HG02981 (cell line): Measurements from ENCODE around the gene SYT6.

ENCODE experiments used
- ATAC-seq: cut with Tn5 transposase; IDR thresholded peaks from one replicate; pipeline ENCODE4 v1.9.1; 2021; ENCODE audit warnings: mild to moderate bottlenecking, moderate library complexity; ENCODE audit not compliant: unreplicated experiment

The SYT6 gene

DNA sequence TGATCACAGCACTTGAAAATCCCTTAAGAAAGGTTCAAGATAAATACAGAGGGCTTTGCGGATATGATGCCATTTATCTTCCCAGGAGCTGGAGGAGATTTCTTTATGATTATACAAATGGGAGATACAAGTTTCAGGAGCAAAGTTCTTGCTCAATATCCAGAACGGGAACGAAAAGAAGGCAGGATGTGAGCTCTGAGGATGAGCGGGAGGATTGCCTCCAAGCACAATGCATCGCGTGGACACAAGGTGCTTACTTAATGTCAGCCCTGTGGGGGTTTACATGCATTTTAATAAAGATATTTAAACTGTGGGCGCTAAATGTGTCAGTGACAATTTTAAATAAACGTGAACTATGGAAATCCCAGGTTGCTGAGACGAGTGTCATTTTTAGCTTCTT lies 59.0 kb downstream of the SYT6 start:
- no peak for ATAC-seq

DNA sequence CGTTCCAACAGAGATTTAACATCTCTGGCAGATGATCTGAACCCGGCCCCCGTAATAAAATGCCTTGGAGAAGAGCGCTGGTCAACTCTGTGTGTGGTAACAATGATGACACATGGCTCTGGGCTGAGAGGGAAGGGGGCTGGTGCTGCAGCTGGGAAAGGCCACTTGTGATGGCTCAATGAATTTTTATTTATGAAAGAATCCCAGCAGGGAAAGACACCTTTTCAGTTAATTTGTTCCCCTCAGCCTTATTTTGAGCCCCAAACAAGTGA lies 59.4 kb downstream of the SYT6 start:
- no peak for ATAC-seq

DNA sequence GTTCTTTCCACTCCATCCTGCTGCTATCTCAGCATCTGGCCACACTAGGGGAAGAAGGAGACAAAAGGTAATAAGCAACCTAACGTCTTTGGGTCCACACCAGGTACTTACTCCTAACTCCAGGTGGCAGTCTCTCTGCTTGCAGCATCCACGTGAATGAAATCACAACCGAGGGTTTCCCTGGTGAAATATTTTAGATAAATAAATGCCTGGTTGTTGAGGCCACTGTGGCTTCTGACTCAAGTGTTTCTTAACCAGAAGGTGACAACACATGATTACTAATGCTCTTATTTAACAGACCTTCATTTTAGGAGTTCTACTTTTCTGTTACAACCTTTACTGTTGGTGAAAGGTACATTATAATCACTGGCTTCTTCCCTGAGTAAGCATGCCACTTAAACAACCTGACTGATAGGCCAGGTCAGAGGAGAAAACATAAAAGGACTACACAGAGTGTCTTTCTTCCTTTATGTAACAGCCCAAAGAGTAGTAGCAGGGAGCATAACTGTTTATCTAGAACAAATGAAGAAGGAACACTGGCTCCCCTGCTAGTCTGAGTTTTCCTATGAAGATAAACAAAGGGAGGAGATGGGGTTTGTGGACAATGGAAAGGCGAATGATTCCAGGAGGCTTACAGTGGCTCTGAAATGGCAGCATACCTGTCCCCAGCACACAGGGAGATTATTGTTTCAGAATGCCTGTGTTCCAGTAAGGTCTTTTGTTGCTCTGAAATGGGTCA lies 59.9 kb downstream of the SYT6 start:
- ATAC-seq = no peak

DNA sequence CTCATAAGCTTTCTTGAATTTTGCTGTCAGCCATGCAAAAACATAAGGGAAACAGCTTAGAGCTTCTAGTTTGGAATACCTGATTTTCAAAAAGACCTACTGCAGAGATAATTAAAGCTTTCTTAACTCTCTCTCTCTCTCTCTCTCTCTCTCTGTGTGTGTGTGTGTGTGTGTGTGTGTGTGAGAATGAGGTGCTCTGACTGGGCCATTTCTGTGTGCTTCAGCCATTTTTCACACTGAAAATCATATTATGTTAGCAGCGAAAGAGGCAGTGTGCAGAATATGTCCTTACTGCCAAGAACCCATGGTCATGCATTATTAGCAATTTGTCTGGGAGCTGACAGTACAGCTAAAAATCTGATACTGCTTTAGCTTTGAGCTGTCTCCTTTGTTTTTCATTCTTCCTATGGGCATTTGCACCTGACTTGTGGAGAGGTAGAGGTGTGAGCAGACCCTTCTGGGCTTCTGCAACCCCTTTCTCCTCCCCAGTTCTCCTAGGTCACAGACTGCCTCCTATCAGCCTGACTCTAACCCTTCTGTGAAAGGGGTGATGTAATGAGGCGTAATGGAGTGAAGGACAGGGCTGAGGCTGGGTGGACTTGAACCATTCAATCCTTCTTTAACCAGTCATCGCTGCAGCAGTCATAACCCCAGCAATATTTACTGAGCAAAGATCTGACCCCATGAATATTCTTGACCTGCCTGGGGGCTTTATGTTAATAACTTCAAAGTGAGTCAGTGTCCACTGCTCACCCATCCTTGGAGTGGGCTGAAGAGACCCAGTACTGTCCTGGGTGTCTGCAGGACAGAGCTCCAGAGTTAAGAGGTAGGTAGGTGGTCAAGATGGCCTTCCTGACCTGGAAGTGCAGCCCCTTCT lies 61.2 kb downstream of the SYT6 start:
- ATAC-seq = no peak

DNA sequence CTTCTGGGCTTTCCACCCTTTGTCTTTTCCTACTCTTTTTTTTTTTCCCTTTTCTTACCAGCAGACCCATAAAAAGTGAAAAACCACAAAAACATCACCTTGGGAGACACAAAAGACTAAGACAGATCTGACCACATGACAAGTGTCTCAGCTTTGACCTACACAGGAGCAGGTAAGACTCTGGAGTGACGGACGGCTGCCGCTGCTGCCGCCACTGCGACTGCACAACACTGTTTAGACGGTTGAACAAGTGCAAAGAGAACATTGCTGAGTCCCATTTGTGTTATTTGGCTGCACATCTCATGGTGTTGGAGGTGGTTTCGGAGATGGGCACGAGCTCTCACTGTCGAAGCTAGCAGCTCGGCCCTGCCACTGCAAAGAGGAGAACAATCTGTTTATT lies 62.0 kb downstream of the SYT6 start:
- ATAC-seq = no peak

DNA sequence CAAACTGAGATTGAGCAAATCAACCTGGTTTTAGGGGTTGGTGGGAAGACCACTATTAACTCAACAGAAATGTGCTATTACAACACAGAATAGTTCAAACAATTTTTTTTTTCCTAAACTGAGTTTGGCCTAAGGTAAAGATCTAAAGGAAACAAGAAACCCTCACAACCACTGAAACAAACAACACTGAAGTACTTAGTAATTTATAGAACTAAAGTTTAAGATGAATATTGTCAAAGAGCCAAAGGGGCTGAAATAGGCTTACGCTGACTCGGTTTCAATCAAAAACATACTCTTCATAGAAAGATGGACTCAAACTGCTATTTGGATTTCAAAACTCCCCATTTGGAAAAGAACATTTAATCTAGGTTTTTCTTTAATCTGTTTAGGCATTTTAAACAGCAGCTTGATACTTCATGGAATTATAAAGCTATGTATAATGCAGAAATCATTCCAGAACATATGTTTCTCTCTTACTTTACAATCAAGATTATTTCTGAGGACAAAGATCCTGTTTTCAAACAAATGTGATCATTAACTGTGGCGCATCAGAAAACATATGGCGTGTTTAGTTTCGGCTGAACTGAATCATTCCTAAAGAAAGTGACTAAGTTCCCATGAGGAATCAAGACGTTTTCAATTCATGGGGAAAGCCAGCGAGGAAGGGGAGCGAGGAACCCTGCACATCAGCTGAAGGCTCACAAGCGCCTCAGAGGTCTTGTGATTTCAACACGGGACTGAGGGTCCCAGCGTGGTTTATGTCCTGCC lies 62.7 kb downstream of the SYT6 start:
- ATAC-seq = no peak

DNA sequence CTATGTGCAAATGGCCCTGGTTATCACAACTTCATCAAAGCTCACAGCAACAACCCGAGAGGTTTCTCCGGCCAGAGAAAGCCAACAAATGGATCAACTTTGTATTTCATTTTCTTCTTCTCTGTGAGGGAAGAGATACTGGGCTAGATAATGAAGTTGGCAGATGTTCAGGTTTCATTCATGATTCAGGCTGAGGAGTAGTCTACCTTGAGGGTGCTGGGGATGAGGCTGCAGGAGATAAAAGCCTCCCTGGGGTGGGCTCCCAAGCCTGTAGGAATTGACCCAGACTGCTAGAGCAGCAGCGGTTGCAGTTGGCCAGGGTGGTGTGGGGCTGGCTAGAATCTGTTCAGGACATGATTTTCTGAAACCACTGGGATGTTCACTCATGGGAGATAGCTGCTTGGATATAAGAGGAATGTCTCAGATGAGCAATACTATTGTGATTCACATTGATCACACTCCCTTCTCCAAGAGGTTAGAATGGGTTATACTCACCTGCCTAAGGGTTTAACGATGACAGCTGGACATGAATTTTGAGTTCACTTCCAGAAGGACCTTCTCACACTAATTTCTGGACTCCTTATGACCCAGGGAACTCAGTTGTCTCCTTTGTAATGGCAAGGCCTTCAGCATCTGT lies 64.0 kb downstream of the SYT6 start:
- no peak for ATAC-seq

DNA sequence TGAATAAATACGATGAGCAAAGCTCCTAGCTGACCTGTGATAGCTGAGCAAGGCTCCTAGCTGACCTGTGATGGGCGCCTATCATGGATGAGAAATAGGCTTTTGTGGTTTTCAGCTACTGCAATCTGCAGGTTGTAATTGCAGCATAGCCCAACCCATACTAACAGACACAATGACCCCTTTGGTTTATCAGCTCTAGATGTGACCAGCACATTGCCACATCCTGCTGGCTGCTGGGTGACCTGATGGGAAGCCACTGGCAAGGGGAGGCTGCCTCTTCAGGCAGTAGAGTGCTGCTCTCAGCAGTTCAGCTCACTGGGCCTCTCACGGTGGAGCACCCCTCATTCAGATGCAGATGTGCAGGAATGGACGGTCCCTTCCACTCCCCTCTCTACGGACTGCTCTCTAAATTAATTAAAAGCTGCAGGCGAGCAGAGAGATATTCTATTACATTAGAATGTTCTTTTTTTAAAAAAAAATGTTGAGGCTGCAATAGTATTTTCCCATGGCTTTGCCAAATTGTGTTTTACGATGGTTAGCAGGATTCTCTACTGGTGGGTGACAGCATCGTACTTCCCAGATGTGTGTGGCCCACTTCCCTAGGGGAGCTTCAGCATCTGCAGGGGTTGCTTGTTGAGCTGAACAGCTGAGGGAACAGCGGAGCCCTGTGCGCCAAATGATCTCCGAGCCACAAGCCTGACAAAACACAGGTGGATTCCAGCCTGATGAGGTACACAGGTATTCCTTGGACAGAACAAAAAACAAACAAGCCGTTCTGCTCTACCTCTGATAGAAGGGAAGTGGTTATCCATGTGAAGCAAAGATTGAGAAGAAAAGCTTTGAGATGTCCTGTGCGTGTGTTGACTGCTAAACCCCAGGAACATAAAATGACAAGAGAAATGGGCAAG lies 65.0 kb downstream of the SYT6 start:
- ATAC-seq = no peak

DNA sequence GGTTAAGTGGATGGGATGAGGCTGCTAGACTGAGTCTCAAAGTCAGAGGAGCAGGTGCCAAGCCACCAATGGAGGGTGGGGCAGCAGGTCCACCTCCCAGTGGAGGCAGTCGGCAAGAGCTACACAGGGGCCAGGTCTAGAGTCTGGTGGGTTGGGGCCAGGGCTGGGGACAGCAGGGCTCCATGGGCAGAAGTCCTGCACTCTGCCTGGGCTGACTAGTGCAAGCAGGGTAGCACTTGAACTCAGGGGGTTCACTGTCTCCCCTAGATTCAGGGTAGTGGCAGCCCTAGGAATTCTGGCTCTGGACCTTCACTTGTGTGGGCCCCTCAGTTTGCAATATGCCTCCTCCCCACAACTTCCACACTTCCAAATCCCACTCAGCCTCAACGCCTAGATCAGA lies 66.2 kb downstream of the SYT6 start:
- no peak for ATAC-seq

DNA sequence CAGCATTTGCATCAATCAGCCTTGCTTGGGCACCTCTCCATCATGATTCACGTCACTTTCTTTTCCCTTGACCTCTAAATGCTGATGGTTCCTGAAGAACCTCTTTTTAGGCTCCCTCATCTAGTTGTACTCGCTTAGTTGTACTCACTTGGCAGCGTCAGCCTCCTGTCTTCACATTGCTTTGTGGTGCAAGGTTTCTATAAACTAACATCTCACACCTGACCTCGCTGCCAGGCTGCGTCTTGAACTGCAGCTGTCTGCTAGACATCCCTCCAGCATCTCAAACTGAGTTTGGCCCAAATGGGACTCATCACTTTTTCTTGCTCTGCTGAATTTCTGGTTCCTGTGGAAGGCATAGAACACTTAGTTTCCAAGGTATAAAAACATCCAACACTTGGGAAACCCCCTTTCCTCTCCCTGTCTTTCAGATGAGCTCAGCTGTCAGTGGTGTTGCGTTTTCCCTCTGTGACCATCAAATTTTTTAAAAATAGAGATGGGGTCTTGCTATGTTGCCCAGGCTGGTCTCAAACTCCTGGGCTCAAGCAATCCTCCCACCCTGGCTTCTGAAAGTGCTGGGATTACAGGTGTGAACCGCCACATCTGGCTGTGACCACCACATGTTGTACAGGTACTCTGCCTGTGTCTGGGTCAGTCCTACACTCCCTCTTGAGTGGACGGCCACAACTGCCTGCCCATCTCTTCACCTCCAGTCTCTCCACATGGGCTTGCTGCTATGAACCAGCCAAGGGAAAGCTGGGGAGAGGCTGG lies 66.9 kb downstream of the SYT6 start:
- ATAC-seq = no peak

DNA sequence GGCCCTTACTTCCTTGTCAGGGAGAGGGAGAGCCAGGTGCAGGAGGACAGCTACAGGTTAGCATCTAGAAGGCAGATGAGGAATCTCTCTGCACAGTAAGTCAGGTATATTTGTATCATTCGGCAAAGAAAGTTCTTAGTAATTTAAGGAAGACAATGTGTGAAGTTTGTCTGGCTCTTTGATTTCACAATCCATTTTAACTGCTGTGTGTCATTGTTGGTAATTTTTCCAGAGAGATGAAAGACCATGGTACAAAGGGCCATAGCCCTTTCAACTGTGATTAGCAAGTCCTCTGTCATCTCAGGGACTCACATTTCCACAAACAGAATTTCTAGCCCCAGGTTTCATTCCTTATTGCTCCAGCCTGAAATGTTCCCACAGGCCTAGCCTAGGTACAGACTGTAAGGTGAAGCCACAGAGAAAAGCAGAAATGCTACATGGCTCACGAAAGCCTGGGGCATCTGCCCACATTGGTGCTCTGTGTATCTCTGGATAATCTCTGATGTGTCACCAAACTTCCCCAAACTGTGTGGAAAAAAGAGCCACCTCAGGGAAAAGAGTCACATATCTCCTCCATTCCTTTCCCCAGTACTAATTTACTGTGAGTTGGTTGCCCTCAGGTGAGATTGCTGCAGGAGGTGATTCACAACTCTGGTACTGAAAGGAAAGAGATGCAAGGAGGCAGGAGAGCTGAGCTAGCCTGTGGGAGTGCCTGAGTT lies 70.6 kb downstream of the SYT6 start:
- ATAC-seq = no peak

DNA sequence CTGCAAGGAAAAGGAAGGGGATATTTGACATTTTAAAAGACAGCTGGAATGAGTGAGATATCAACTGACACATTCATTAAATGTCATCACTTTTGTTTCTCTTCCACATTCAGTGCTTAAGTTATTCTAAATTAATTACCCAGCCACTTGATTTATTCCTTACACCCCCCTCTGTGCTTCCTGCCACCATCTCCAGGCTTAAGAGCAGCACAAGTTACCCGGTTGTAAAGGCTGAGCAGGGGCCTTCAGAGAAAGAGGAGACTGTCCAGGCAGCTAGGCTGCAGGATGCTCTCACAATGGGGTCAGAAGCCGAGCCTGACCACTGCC lies 71.4 kb downstream of the SYT6 start:
- no peak for ATAC-seq

DNA sequence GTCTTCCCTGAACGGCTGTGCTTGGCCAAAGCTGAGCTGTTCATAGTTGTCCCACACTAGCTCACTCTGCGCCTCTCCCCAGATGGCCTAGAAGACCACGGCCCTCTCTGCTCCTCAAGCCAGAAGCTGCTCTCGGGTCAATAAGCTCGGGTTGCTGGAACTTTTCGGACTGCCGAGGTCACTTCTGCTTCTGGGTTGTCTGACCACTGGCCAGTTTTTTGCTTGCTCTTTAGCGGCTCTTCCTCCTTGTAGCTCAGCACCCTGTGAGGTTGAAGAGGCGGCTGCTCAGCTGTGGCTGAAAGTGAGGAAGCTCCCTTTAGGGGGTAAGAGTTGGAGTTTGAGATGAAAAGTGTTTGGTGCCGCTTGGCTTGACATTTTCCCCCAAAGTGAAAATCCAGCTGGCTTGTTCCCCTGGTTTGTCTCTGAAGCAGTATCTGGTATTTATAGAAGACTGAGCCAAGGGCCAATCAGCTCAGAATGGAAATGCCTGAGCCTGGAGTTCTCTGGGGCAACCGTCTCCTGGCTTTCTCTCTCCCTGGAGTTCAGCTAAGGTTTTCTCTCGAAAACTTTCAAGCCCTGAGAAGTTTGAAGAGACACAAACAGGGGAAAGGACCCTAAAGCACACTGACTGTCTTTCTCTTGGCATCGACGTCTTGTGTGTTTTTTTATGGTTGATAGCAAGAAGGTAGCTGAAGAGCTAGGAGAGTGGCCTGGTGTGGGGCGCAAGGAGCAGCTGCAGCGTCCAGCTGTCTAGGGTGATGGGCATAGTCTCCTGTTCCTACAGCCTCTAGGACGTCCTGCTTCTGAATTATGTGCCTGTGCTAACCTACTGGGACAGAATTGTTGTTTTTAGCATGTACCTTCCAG lies 72.0 kb downstream of the SYT6 start:
- ATAC-seq = no peak

DNA sequence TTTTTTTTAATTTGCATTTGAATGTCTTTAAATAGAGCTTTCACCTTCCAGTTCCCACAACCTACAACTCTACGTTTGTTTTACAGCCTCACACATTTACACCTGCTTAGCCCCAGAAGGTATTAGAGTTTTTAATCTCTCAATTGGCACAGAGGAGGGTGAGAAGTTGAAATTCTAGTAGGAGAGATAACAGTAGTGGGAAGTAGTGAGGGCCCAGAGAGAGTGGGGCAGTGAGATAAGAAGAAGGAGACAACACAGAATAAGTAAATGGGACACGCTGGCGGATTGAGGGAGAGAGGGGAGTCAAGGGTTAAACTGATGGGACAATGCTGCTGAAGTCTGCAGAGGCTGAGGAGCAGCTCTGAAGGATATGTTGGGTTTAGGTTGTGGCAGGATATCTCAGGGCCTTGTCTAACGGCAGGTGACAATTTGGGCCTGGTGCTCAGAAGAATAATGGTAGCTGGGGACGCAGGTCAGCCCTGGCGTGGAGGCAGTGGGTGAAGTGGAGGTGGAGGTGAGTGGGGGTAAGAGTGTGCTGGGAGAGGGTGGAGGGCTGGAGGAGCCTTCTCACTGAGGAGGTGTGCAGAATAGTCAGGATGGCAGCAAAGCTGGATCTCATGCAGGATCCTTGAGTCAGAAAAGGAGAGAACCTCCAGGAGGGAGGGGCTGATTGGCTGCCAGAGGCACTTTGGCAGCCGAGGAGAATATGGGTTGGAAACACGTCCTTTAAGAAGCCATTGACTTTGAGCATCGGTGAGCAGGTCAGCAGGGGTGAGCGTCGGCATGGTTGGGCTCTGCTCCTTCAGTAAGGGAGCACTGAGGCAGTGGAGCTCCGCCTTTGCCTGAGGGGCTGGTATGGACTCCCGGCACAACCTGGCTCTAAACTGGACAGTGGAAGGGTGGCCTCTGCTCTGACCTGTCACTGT lies 72.9 kb downstream of the SYT6 start:
- no peak for ATAC-seq

DNA sequence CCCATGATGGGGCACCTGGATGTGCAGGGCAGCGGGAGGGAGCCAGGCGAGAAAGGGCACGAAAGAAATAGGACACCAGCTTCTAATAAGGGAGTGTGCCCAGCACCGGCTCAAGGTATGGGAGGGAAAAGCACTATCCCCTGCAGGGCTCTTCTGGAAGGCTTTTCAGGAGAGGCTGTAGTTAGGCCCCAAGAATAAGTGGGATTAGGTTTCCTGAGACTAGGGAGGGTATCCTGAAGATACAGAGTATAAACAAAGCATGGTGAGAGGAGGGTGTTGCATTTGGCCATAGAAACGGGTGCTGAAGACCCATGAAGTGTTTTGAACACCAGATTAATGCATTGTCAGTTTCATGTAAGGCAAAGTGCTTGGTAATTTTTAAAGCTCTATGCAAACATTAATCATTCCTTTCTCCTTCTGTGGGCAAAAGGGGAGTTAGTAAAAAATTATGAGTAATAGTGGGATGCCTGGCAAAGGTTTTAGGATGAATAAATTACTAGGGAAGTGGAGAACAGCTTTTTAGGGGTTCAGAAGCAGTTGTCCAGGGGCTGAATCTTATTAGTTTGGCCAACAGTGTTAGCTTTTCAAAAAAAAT lies 74.0 kb downstream of the SYT6 start:
- ATAC-seq = no peak

DNA sequence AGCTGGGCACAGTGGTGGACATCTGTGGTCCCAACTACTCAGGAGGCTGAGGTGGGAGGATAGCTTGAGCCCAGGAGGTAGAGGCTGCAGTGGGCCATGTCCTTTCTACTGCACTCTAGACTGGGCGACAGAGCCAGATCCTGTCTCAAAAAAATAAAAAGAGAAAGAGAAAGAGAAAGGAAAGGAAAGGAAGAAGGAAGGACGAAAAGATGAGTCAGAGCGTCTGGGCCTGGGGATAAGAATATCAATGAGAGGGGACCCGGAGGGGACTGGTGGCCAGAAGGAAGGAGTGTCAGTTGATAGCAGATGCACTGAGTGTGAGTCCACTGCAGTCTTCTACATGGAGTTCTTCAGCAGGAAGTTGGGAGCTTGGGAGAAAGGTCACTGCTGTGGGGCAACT lies 75.6 kb downstream of the SYT6 start:
- no peak for ATAC-seq

DNA sequence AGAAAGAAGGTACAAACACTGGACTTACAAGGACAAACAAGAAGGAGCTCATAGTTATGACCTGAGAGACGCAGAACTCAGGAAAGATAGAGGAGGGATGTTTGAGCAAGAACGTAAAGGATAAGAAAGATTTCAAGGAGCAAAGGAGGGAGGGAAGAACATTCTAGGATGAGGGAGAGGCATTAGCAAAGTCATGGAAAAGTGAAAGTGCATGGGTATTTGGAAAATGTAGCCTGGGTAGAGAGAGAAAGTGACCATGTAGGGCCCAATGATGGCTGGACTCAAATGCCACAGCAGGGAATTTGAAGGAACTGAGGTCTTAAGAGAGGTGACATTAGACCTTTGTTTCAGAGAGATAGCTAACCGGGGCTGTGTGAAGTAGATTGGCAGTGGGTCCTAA lies 76.5 kb downstream of the SYT6 start:
- no peak for ATAC-seq
